Activated CD8-positive, alpha-beta memory T cell treated with anti-CD3 and anti-CD28 coated beads, Interleukin-2, amount 10 ng/mL, durations not matched to agents 7 days and 5 days (primary cell): Measurements from ENCODE around the gene SLC12A7. TPM values are rescaled to one million over a fixed set of nuclear protein-coding genes. Genes with fewer than 3 reads are reported as not detected.
A peak's percentile ranks its signal among the peaks of the same experiment; 100 is the strongest.
"Not testable (repeated sequence)": the region's sequence is repeated elsewhere in the genome, so short reads cannot be mapped to it uniquely, and the experiment has no call there.

Source experiments
- ATAC-seq: fragments of 150-1000 bp; cut with Tn5 transposase; one replicate; pipeline ENCODE4 v1.10.0; 2021; ENCODE audit warnings: moderate library complexity
- CTCF ChIA-PET: fragments of 350-600 bp; sonication (Branson Sonifier 250); formaldehyde crosslinking; loops from one replicate; lab custom pipeline; 2021; ENCODE audit warnings: antibody characterized with exemption; lab: Charles Lee
- DNase-seq: peaks from one replicate; pipeline ENCODE4 v3.0.0-alpha.2; 2020
- H3K27ac Mint-ChIP-seq: one replicate; pipeline ENCODE4 v1.8.0; 2021; ENCODE audit warnings: mild to moderate bottlenecking, mixed read lengths
- H3K27me3 Mint-ChIP-seq: one replicate; pipeline ENCODE4 v1.8.0; 2021; ENCODE audit warnings: mixed read lengths
- H3K36me3 Mint-ChIP-seq: one replicate; pipeline ENCODE4 v1.8.0; 2021; ENCODE audit warnings: mild to moderate bottlenecking, mixed read lengths
- H3K4me1 Mint-ChIP-seq: one replicate; pipeline ENCODE4 v1.8.0; 2021; ENCODE audit warnings: mixed read lengths
- H3K4me3 Mint-ChIP-seq: one replicate; pipeline ENCODE4 v1.8.0; 2021; ENCODE audit warnings: mild to moderate bottlenecking, moderate library complexity, mixed read lengths
- H3K9me3 Mint-ChIP-seq: one replicate; pipeline ENCODE4 v1.8.0; 2022; ENCODE audit warnings: low read depth, mixed read lengths
- total RNA-seq, 2 experiments: library from RNA; stranded (reverse); gene quantifications; one replicate each; pipeline ENCODE4 v1.2.3, GENCODE V29; 2021

SLC12A7 gene
- 10 to 100 TPM in 1 of 2 experiments, 1 to 10 TPM in 1; 6.6 to 12.2 TPM for total RNA-seq

DNA sequence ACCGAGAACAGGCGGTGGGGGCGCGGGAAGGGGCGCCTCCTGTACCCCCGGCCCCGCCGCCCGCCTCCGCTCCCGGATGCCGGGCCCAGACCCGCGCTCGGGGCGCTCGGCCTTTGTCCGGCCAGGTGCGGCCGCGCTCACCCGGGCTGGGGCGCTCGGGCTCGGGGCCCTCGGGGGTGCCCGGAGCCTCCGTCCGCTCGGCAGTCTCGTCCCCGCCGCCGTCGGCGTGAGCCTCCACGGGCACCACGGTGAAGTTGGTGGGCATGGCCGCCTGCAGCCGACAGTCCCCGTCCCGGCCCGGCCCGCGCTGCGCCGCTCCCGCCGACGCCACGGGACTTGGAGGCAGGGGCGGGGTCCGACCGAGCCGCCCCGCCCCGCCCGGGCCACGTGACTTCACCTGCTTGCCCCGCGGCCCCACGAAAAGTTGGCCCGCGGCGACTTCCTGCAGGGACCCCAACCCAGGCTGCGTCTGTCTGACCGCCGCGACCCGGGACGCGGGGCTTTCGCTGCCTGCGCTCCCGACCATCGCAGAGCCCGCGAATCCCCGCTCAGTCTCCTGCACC, at the start of gene SLC12A7:
Gene SLC12A7, minus strand, starts transcription at position 337 of the 563 bp plus-strand sequence. Its CDS starts 72 bp downstream, at position 265.
- peaks cover 11% of the 10 kb centered on the region for H3K4me1 Mint-ChIP-seq
- peak within 1 kb of the TSS; percentile 61 for H3K4me3 Mint-ChIP-seq
- H3K27ac Mint-ChIP-seq = no peak within 1 kb of the TSS
- H3K27me3 Mint-ChIP-seq = peaks cover 18% of the 10 kb centered on the region
- peak; percentile 72 for ATAC-seq
- CTCF ChIA-PET = no interaction called here
- H3K36me3 Mint-ChIP-seq = no peaks in the 10 kb centered on the region
- peak; percentile 46 for DNase-seq
- no peaks in the 10 kb centered on the region for H3K9me3 Mint-ChIP-seq

DNA sequence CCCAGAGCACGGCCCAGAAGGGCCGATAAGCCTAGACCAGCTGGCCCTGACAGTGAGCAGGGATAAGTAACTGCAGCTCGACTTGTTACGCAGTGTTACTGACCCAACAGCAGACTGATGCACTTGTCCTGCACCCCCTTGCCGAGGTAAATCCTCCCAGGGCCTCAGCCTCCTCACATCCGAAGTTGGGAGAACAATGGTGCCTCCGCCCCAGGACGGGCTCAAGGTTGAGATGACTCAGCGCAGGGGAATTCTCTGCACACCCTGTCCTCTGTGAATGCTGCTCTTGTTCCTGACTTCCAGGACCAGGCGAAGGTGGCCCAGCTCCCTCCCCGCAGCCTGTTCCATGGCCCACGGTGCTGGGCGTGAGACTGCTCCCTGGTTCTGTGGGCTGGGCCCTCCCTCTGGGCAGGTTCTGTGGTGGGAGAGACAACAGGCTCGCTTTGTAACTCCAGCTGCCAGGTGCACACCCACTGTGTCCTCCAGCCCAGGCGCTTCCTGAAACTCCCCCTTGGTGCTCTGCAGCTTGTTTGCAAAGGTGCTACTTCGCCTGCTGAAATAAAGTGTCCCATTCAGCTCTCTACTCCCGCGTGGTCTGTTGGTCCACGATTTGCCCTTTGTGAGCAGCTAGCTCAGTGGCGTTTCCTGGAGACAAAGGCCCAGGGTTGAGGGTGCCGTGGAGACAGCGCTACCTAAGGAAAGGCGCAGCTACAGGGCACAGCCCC, 49.4 kb upstream of the SLC12A7 start:
- Mint-ChIP-seq H3K27me3 (peaks cover 20% of the 10 kb centered on the region), H3K4me3 (no peak overlapping the region), H3K27ac (no peak overlapping the region), H3K36me3 (no peaks in the 10 kb centered on the region), H3K4me1 (no peaks in the 10 kb centered on the region), H3K9me3 (no peaks in the 10 kb centered on the region)
- DNase-seq = no peak
- ATAC-seq = no peak
- CTCF ChIA-PET = interaction anchor here (2.9 kb wide), 1 partner anchor 13 kb away, joined by 9 read pairs; no protein-coding TSS in a partner anchor

DNA sequence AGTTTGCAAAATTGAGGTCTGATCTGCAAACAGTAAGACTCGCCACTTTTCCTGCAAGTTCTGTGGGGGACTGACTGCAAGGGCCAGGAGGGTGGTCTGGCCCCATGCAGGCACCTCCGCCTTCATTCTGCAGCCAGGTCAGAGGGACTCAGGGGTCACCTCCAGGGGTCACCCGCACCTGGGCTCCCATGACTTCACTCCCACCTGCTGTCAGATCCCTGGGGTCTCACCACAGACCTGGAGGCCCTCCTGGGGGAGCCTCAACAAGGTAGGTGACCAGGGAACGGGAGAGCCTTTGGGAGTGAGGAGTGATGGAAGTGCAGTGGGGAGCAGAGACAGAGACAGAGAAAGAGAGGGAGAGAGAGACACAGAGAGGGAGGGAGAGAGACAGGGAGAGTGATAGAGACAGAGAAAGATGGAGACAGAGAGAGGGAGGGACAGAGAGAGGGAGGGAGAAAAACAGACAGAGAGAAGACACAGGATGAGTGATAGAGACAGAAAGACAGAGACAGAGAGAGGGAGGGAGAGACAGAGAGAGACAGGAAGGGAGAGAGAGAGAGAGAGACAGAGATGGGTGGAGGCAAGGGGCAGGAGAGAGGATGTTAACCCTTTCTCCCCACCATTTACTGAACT, 48.0 kb upstream of the SLC12A7 start:
- Mint-ChIP-seq H3K4me1 (no peaks in the 10 kb centered on the region), H3K4me3 (no peak overlapping the region), H3K27me3 (peaks cover 23% of the 10 kb centered on the region), H3K27ac (no peak overlapping the region), H3K9me3 (no peaks in the 10 kb centered on the region), H3K36me3 (no peaks in the 10 kb centered on the region)
- DNase-seq = no peak
- CTCF ChIA-PET = no interaction called here
- no peak for ATAC-seq

DNA sequence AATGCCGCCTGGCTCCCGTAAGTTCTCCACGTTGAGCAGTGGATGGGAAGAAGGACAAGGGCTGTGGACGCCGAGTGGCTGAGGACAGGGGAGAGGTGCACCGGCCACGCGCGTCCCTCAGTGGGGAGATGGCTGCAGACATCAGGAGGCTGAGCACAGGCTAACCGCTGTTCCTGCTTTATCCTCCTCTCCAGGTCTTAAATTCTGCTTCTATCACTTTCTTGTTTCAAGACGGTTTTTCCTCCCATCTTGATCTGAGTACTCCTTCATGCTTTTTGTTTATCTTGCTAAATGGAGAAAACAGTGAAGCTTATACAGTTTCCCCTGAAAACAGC, 47.4 kb upstream of the SLC12A7 start:
- Mint-ChIP-seq H3K27ac (no peak overlapping the region), H3K4me1 (peaks cover 1% of the 10 kb centered on the region), H3K27me3 (peaks cover 28% of the 10 kb centered on the region), H3K36me3 (no peaks in the 10 kb centered on the region), H3K4me3 (no peak overlapping the region), H3K9me3 (no peaks in the 10 kb centered on the region)
- DNase-seq = no peak
- no peak for ATAC-seq
- CTCF ChIA-PET = no interaction called here

DNA sequence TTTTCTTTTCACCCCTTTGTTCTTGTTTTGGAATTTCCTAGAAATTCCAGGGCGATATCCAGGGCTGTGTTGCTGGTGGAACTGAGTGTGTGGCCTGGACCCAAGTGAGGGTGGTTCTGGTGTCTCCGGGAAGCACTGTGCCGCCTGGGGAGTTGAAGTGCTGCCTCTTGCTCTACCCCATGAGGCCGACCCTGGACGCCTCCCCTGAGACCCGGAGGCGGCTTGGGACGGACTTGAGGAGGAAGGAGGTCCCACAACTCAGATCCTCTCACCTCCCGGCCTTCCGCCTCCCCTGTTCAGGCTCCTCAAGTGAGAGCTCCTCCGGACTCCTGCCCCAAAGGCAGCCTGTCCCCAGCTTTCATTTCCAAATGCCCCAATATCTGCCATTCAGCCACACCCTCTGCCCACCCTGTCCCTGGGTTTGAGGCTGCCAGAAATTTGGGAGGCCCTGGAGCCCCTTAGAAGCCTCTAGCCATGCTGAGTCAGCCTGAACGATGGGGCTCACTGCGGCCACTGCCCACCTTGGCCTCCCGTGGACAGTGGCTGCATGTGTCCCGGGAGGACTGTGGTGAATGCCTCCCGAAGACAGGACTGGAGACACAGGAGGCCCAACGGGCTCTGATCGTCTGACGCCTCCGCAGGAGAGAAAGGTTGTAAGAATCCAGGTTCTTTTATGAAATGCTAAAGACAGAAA, 46.9 kb upstream of the SLC12A7 start:
- H3K4me3 Mint-ChIP-seq = no peak overlapping the region
- ATAC-seq = no peak

DNA sequence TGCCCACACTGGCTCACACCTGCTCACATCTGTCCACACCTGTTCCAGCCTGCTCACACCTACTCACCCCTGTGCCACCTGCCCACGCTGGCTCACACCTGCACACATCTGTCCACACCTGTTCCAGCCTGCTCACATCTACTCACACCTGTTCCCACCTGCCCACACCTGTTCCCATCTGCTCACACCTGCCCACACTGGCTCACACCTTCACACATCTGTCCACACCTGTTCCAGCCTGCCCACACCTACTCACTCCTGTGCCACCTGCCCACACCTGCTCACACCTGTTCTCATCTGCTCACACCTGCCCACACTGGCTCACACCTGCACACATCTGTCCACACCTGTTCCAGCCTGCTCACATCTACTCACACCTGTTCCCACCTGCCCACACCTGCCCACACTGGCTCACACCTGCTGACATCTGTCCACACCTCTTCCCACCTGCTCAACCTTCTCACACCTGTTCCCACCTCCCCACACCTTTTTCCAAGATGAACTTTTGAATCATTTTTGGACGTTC, 45.7 kb upstream of the SLC12A7 start:
- DNase-seq, H3K4me3 Mint-ChIP-seq, H3K27ac Mint-ChIP-seq, H3K9me3 Mint-ChIP-seq, CTCF ChIA-PET, H3K36me3 Mint-ChIP-seq, ATAC-seq: not testable (repeated sequence)
- H3K4me1 Mint-ChIP-seq = peaks cover 16% of the 10 kb centered on the region
- peaks cover 36% of the 10 kb centered on the region for H3K27me3 Mint-ChIP-seq

More for the DNA sequence above, 46.9 kb upstream of the SLC12A7 start:
- DNase-seq = no peak
- CTCF ChIA-PET = no interaction called here
- H3K27me3 Mint-ChIP-seq = peaks cover 32% of the 10 kb centered on the region
- no peak overlapping the region for H3K27ac Mint-ChIP-seq
- peaks cover 6% of the 10 kb centered on the region for H3K4me1 Mint-ChIP-seq
- no peaks in the 10 kb centered on the region for H3K9me3 Mint-ChIP-seq
- no peaks in the 10 kb centered on the region for H3K36me3 Mint-ChIP-seq

DNA sequence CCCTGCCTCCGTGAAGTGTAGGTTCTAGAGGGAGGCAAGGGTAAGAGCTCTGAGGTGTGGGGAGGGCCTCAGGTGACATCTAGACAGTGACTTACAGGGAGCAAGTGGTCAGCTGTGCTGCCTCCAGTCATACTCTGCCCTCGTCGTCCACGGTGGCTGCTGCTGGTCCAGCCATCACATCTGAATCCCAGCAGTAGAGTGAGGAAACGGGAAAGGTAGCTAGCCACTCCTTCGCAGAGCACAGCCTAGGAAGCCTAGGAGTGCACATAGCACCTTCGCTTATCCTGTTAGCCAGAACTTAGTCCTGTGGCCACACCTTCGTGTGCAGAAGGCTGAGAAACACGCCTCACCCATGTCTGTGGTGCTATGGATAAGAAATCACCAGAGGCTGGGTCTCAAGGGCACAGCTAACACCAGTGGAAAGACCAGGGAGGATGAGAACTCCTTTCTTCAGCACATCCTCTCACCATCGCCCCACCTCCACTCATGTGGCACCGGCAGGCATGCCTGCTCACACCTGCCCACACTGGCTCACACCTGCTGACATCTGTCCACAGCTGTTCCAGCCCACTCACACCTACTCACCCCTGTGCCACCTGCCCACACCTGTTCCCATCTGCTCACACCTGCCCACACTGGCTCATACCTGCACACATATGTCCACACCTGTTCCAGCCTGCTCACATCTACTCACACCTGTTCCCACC, 45.0 kb upstream of the SLC12A7 start:
- ATAC-seq (no peak), DNase-seq (no peak)
- Mint-ChIP-seq H3K4me1 (peaks cover 22% of the 10 kb centered on the region), H3K9me3 (no peaks in the 10 kb centered on the region), H3K27me3 (peaks cover 36% of the 10 kb centered on the region), H3K27ac (no peak overlapping the region), H3K4me3 (no peak overlapping the region), H3K36me3 (no peaks in the 10 kb centered on the region)
- CTCF ChIA-PET = no interaction called here

DNA sequence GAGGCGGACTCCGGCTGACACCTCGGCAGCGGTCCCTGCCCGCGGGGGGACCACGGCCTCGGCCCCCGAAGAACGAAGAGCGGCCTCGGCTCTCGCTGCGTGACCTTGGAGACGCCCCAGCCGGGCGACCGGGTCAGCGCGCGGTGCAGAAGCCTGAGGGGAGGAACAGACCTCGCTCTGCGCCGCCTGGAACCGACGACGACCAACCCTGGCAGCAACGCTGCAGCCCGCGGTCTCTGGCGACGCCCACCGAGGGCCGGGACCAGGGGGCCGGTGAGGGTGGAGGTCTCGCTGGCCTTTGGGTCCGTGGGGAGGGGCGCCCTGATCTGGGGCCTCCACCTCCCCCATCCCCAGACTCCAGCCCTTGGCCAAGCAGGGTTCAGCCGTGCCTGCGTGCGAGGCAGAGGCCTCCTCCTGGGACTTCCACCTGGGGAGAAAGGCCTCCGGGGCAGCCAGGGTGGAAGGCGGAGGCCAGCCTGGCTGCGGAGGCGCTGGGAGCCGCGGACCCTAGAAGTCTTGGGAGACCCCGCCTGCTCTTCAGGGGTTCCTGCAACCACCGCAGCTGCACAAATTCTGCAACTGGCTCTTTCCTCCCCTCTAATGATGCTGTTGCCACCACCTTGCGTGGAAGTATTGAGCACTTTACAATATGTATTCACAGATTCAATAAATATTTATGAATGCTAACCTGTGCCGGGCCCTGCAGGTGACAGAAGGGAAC, 44.3 kb upstream of the SLC12A7 start:
- CTCF ChIA-PET = no interaction called here
- ATAC-seq (no peak), DNase-seq (no peak)
- Mint-ChIP-seq H3K27ac (no peak overlapping the region), H3K36me3 (no peaks in the 10 kb centered on the region), H3K4me1 (peaks cover 25% of the 10 kb centered on the region), H3K4me3 (no peak overlapping the region), H3K9me3 (no peaks in the 10 kb centered on the region), H3K27me3 (peaks cover 36% of the 10 kb centered on the region)

DNA sequence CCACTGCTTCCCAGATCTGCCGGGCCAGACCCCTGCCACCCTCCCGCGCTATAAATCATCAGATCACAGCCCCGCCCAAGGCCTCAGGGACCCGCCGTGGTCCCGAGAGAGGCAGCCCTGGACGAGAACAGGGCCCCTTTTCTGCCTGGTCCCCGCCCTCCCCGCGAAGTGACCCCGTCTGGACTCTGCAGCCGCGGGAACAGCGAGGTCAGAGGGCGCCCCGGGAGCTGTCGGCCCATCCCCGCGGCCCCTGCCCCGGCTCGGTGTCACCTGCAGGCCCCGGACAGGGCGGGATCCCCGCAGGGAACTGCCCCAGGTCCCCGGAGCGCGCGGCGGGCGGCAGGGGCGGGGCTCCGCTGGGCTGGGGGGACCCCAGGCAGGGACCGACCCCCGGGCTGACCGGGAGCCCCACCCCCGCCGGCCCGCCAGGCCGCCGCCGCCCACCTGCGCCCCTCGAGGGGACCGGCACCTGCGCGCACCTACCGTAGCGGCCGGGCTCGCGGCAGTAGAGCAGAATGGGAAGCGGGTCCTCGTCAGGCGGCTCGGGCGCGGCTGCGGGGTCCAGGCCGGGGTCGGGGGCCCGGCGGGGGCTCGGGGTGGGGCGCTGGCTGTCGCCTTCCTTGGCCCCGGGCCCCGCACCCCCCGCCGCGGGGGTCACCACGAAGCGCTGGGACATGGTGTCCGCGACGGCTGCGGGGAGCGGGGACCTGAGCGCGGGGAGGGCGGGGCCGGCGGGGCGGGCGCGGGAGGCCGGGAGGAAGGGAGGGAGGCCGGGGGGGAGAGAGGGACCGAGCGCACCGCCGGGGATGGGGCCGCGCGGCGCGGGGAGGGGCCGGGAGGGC, 43.5 kb upstream of the SLC12A7 start:
- H3K27me3 Mint-ChIP-seq = peaks cover 37% of the 10 kb centered on the region
- no peaks in the 10 kb centered on the region for H3K9me3 Mint-ChIP-seq
- peaks cover 25% of the 10 kb centered on the region for H3K4me1 Mint-ChIP-seq
- DNase-seq (no peak), ATAC-seq (no peak)
- H3K36me3 Mint-ChIP-seq = no peaks in the 10 kb centered on the region
- no peak overlapping the region for H3K4me3 Mint-ChIP-seq
- H3K27ac Mint-ChIP-seq = no peak overlapping the region
- CTCF ChIA-PET = no interaction called here

DNA sequence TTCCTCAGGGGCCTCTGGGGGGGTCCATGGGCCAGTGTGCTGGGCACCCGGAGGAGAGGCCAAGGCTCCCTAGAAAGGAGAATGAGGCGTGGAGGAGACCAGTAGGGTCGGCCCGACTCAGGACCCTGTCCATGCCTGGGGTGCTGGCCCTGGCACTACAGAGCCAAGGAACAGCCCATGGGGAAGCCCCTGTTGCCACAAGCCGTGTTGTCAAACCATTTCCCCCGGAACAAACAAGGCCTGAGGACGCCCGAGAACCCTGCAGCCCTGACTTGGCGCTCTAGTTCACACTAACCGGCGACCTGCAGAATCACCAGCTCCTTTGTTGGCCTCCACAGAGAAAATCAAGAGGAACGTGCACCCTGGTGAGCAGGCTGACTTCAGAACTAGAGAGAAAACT, 41.6 kb upstream of the SLC12A7 start:
- Mint-ChIP-seq H3K4me1 (peaks cover 25% of the 10 kb centered on the region), H3K27me3 (peaks cover 34% of the 10 kb centered on the region), H3K9me3 (no peaks in the 10 kb centered on the region), H3K36me3 (no peaks in the 10 kb centered on the region), H3K4me3 (no peak overlapping the region), H3K27ac (no peak overlapping the region)
- CTCF ChIA-PET = interaction anchor here (1.0 to 1.8 kb wide), 2 partner anchors 14 to 230 kb away, joined by 3 to 5 read pairs; no protein-coding TSS in a partner anchor
- peak; percentile 62 for ATAC-seq
- peak; percentile 47 for DNase-seq

DNA sequence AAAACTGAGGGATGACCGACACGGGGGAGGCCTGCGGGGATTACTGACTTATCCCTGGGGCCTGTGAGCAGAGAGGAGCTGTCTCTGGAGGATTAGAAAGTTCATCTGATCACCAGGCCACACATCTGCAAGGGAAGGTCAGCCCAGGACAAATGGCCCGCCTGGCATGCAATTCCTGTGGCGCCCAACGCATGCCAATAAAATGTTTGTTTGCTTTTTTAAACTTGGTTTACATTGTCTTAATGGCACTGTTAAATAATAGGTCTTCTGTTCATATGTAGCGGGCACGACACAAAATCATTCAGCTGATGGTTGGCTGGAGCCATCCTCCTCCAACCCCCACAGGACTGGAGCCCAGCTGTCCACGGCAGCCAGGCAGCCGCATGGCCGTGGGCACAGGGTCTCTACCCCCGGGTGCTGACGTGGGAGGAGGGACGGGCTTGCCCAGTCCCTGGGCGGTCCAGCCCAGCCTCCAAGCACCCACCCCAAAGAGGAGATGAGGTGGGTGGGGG, 41.0 kb upstream of the SLC12A7 start:
- CTCF ChIA-PET = interaction anchor here (1.0 to 1.8 kb wide), 3 partner anchors 13 to 229 kb away, joined by 3 to 5 read pairs (median 3); no protein-coding TSS in a partner anchor
- ATAC-seq = no peak

More for the DNA sequence above, 41.0 kb upstream of the SLC12A7 start:
- Mint-ChIP-seq H3K36me3 (no peaks in the 10 kb centered on the region), H3K27ac (no peak overlapping the region), H3K9me3 (no peaks in the 10 kb centered on the region), H3K4me3 (no peak overlapping the region), H3K27me3 (peaks cover 33% of the 10 kb centered on the region), H3K4me1 (peaks cover 25% of the 10 kb centered on the region)
- no peak for DNase-seq
